ENCODE results near the gene STIL. TPM values are rescaled to one million over a fixed set of nuclear protein-coding genes. Genes with fewer than 3 reads are reported as not detected.
A peak's percentile ranks its signal among the peaks of the same experiment; 100 is the strongest.

Gene STIL
- total and polyA plus RNA-seq, 2 of the 13 experiments (the other 11 are each of a cell fraction or from before 2014, with no cell fraction given): 13.7 to 18.6 TPM

DNA sequence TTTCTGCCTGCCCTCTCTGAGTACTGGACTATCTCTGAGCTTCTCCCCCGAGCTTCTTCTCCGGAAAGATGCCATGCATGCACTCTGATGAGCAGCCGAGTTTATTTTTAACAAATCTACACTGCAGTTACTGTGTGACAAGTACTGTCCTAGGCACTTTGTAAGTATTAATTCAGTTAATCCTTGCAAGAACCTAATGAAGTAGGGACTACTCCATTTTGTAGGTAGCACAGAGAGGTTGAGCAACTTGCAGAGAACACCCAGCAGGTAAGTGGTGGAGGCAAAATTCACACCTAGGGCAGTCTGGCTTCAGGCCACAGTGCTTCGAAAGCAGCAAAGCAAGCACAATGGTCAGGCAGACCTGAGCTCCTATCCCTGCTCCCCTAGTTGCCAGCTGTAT lies 78.1 kb downstream of the STIL start:
- 40% methylated on average over 4 of the region's 4 CpGs for WGBS (ENCODE audit: low lambda C conversion rate)
- H3K4me2 ChIP-seq (ENCODE audit: low read depth, low read length): no peak overlapping the region
- peak overlapping the region in 1 of 3 experiments; percentile 40; a peak in 1 of 6 replicates for H3K4me3 ChIP-seq (replicated peaks in 1 of 3; ENCODE audit: insufficient read depth in 1 of 3, low read depth in 2 of 3, low read length in 3 of 3)
- no TSS peak for BruUV-seq (replicated peaks)
- no peak overlapping the region for H3K27ac ChIP-seq (ENCODE audit: extremely low read length, insufficient read depth, low read length)
- H2AFZ ChIP-seq (ENCODE audit: low read length): no peak overlapping the region
- POLR2A ChIA-PET: no interaction called here
- no peaks in the 10 kb centered on the region for H3K79me2 ChIP-seq (ENCODE audit: insufficient read depth, low read length)
- no peak overlapping the region for H3K9ac ChIP-seq (ENCODE audit: insufficient read depth, low read depth, low read length)
- TF ChIP-seq ZNF460 (CRISPR knock-in tag; IDR thresholded peaks at IDR 0.05; ENCODE audit: borderline replicate concordance): no peak
- peak; percentile 90 for TF ChIP-seq ZNF768 (CRISPR knock-in tag; IDR thresholded peaks at IDR 0.05)
- intact Hi-C loops (cut with micrococcal nuclease; ENCODE audit: unreplicated experiment): no loop called here
- H4K20me1 ChIP-seq (ENCODE audit: insufficient read depth, low read length): no peaks in the 10 kb centered on the region
- in situ Hi-C loops (cut with HindIII; ENCODE audit: extremely low pct_ligation_motif_present, low pct_unique_long_range_greater_than_20kb): no loop called here
- H3K36me3 ChIP-seq (replicated peaks in 1 of 2; ENCODE audit: control insufficient read depth in 1 of 2, insufficient read depth in 2 of 2, low read length in 2 of 2): no peaks in the 10 kb centered on the region
- DNase-seq (ENCODE audit: low spot score) (no peak), FAIRE-seq (no peak), ATAC-seq (no peak)
- peaks cover 10 to 71% of the 10 kb centered on the region in 2 experiments for H3K27me3 ChIP-seq (ENCODE audit: control insufficient read depth in 1 of 2, insufficient read depth in 2 of 2, low read length in 2 of 2)
- peaks cover 12% of the 10 kb centered on the region; the same call in 1 of the 2 replicates for H3K4me1 ChIP-seq (ENCODE audit: insufficient read depth, low read length)
- H3K9me3 ChIP-seq (ENCODE audit: low read length): no peaks in the 10 kb centered on the region
- CTCF ChIA-PET (ENCODE audit: low intra/inter-chr PET ratio, low total read pairs): no interaction called here

DNA sequence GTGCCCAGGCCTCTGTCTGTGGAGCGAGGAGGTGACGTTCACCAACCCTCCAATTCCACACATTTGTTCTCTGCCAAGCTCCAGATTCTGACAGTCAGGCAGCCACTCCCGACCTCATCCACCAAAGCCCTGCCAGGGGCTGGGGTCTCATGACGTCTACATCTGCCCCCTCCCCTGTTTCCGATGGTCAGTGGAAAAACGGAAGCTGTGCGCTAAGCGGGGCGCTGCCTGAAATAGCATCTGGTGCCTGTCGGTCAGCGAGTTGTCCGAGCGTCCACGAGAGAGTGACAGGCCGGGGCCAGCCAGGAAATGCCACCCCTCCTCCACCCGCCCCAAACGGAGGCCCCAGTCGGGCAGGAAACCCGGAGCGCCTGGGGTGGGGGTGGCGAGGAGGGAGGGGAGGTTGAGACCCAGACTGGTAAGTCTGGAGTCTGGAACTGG lies 78.7 kb downstream of the STIL start:
- H3K79me2 ChIP-seq (ENCODE audit: insufficient read depth, low read length): no peaks in the 10 kb centered on the region
- no peak for DNase-seq (ENCODE audit: low spot score)
- H3K36me3 ChIP-seq (replicated peaks in 1 of 2; ENCODE audit: control insufficient read depth in 1 of 2, insufficient read depth in 2 of 2, low read length in 2 of 2): no peaks in the 10 kb centered on the region
- TF ChIP-seq POLR2G (IDR thresholded peaks at IDR 0.05; ENCODE audit: low read depth, low read length) (no peak), ZNF850 (CRISPR knock-in tag; conservative IDR thresholded peaks at IDR 0.05) (no peak)
- TF ChIP-seq, protein P1, sequence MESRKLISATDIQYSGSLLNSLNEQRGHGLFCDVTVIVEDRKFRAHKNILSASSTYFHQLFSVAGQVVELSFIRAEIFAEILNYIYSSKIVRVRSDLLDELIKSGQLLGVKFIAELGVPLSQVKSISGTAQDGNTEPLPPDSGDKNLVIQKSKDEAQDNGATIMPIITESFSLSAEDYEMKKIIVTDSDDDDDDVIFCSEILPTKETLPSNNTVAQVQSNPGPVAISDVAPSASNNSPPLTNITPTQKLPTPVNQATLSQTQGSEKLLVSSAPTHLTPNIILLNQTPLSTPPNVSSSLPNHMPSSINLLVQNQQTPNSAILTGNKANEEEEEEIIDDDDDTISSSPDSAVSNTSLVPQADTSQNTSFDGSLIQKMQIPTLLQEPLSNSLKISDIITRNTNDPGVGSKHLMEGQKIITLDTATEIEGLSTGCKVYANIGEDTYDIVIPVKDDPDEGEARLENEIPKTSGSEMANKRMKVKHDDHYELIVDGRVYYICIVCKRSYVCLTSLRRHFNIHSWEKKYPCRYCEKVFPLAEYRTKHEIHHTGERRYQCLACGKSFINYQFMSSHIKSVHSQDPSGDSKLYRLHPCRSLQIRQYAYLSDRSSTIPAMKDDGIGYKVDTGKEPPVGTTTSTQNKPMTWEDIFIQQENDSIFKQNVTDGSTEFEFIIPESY (CRISPR knock-in tag; IDR thresholded peaks at IDR 0.05): peak; percentile 71
- peak; percentile 17; the same call in 2 of the 3 replicates for ATAC-seq
- H3K9me3 ChIP-seq (ENCODE audit: low read length): no peaks in the 10 kb centered on the region
- ChIA-PET POLR2A (no interaction called here), CTCF (ENCODE audit: low intra/inter-chr PET ratio, low total read pairs) (no interaction called here)
- in situ Hi-C loops (cut with HindIII; ENCODE audit: extremely low pct_ligation_motif_present, low pct_unique_long_range_greater_than_20kb): no loop called here
- no peak for FAIRE-seq
- peaks cover 12 to 77% of the 10 kb centered on the region in 2 experiments for H3K27me3 ChIP-seq (ENCODE audit: control insufficient read depth in 1 of 2, insufficient read depth in 2 of 2, low read length in 2 of 2)
- BruUV-seq (replicated peaks): no TSS peak
- peak overlapping the region in 1 of 3 experiments; percentile 40; a peak in 1 of 6 replicates for H3K4me3 ChIP-seq (replicated peaks in 1 of 3; ENCODE audit: insufficient read depth in 1 of 3, low read depth in 2 of 3, low read length in 3 of 3)
- no peak overlapping the region for H3K27ac ChIP-seq (ENCODE audit: extremely low read length, insufficient read depth, low read length)
- no peak overlapping the region for H2AFZ ChIP-seq (ENCODE audit: low read length)
- peaks cover 12% of the 10 kb centered on the region; the same call in 1 of the 2 replicates for H3K4me1 ChIP-seq (ENCODE audit: insufficient read depth, low read length)
- intact Hi-C loops (cut with micrococcal nuclease; ENCODE audit: unreplicated experiment): no loop called here
- 24% methylated on average over 16 of the region's 21 CpGs for WGBS (ENCODE audit: low lambda C conversion rate)
- H4K20me1 ChIP-seq (ENCODE audit: insufficient read depth, low read length): no peaks in the 10 kb centered on the region
- no peak overlapping the region for H3K9ac ChIP-seq (ENCODE audit: insufficient read depth, low read depth, low read length)
- peak overlapping the region; percentile 36; the same call in 1 of the 2 replicates for H3K4me2 ChIP-seq (ENCODE audit: low read depth, low read length)

All from HepG2 (cell line).